Panc1 (cell line): Measurements from ENCODE around the gene HCAR2.

Experiments used
- CTCF ChIP-seq: fragments of 450-650 bp; IDR thresholded peaks from 2 replicates; pipeline ENCODE4 v1.5.1; 2017; ENCODE audit warnings: mild to moderate bottlenecking
- POLR2AphosphoS5 ChIP-seq: IDR thresholded peaks from 2 replicates; pipeline ENCODE4 v1.6.1; 2012; ENCODE audit warnings: mild to moderate bottlenecking, low read depth, low read length, moderate library complexity
- TCF7L2 ChIP-seq: IDR thresholded peaks from 2 replicates; pipeline ENCODE4 v1.6.1; 2011; ENCODE audit warnings: mild to moderate bottlenecking, low read depth, low read length, inconsistent platforms

GRCh38 chr12:122661938-122662337, 41.2 kb downstream of the HCAR2 start:
- TF ChIP-seq CTCF (no peak), POLR2AphosphoS5 (no peak), TCF7L2 (no peak)
